ENCODE measurements around the gene MCC. TPM values are rescaled to one million over a fixed set of nuclear protein-coding genes. Genes with fewer than 3 reads are reported as not detected.

The MCC gene
- total RNA-seq, 1 experiment from 2014 or later, result 0.60 TPM

DNA sequence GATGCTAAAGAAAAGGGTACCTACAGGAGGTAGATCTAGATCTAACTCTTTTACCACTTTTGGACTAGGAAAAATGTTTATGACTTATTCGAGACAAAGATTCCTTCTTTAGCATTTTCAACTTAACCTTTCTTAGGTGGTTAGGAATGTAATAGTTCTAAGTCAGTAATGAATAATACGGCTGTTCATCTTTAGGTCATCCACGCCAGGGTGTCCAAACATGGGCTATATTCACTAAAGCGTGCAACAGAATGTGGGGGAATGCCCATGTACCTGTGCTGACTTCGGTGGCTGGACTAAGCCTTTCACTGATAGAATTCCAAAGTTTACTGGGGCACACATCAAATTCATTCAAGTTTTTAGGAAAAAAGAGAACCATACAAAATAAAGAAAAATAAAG is 218.2 kb downstream of the MCC start:
- ChIA-PET CTCF (no interaction called here), POLR2A (ENCODE audit: low non-redundant PET) (no interaction called here)
- intact Hi-C loops (cut with micrococcal nuclease; ENCODE audit: unreplicated experiment), result no loop called here
- H3K27ac ChIP-seq (ENCODE audit: low read depth, low read length, poor library complexity, severe bottlenecking), result no peak overlapping the region
- DNase-seq (ENCODE audit: low spot score), result no peak
- no peaks in the 10 kb centered on the region for H3K9me3 ChIP-seq (ENCODE audit: low read depth, low read length, poor library complexity, severe bottlenecking)
- H3K4me1 ChIP-seq (ENCODE audit: insufficient read depth, low read length, poor library complexity, severe bottlenecking), result no peaks in the 10 kb centered on the region
- H3K36me3 ChIP-seq (ENCODE audit: insufficient read depth, low read length, poor library complexity, severe bottlenecking), result no peaks in the 10 kb centered on the region
- no peak overlapping the region for H3K4me3 ChIP-seq (ENCODE audit: low read depth, low read length, poor library complexity, severe bottlenecking)
- no peaks in the 10 kb centered on the region for H3K27me3 ChIP-seq (replicated peaks; ENCODE audit: insufficient read depth, low read depth, low read length, poor library complexity)
- no peak for TF ChIP-seq EZH2 (IDR thresholded peaks at IDR 0.05; ENCODE audit: borderline replicate concordance, low read depth, low read length, poor library complexity, severe bottlenecking)
- TF ChIP-seq, protein P1, sequence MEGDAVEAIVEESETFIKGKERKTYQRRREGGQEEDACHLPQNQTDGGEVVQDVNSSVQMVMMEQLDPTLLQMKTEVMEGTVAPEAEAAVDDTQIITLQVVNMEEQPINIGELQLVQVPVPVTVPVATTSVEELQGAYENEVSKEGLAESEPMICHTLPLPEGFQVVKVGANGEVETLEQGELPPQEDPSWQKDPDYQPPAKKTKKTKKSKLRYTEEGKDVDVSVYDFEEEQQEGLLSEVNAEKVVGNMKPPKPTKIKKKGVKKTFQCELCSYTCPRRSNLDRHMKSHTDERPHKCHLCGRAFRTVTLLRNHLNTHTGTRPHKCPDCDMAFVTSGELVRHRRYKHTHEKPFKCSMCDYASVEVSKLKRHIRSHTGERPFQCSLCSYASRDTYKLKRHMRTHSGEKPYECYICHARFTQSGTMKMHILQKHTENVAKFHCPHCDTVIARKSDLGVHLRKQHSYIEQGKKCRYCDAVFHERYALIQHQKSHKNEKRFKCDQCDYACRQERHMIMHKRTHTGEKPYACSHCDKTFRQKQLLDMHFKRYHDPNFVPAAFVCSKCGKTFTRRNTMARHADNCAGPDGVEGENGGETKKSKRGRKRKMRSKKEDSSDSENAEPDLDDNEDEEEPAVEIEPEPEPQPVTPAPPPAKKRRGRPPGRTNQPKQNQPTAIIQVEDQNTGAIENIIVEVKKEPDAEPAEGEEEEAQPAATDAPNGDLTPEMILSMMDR (conservative IDR thresholded peaks at IDR 0.05; ENCODE audit: low read depth, low read length), result no peak
- BruUV-seq (replicated peaks), result no TSS peak

DNA sequence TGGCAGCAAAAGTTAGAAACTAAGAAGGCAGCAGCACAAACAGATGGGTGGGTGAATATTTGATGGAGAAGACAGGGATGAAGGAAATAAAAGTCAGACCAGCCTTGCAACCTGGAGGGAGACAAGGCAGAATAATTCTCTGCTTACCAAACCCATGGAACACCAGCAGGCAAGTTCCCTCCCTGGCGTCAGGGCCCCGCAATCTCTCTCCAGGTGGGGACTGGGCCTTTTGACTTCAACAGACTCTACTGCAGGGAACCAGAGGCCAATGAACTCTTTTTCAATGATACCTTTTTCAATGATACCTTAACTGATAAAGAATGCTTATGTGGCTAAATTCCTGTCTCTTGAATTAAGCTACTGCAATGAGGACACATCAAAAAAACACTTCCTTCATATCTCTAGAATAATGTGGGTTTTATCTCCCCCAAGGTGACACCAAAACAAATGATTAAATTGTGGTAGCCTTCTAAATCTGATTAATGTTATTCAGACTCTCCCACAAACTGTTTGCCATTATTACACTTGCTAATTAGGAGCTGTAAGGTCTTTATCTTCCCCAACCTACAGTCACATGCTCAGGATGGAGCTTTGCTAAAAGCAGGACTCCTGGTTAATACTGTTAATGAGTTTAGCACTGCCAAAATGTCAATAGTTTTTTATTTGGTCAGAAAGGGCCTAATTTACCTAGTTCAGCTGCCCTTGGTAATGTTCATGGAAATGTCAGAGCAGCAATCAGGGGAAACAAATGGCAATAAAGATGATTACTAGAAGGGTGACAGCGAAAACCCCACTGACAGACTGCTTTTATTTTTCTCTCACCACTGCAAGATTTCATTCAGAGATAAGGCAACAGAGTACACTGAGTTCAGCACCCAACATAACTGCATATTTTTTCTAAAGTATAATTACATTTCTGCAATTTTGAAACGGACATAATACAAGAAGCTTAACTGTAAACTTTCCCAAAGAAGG is 218.9 kb downstream of the MCC start:
- POLR2A ChIA-PET (ENCODE audit: low non-redundant PET), result no interaction called here
- TF ChIP-seq EZH2 (IDR thresholded peaks at IDR 0.05; ENCODE audit: borderline replicate concordance, low read depth, low read length, poor library complexity, severe bottlenecking), result no peak
- TF ChIP-seq, protein P1 (conservative IDR thresholded peaks at IDR 0.05; ENCODE audit: low read depth, low read length), result no peak
- no peaks in the 10 kb centered on the region for H3K9me3 ChIP-seq (ENCODE audit: low read depth, low read length, poor library complexity, severe bottlenecking)
- H3K36me3 ChIP-seq (ENCODE audit: insufficient read depth, low read length, poor library complexity, severe bottlenecking), result no peaks in the 10 kb centered on the region
- BruUV-seq (replicated peaks), result no TSS peak
- H3K27me3 ChIP-seq (replicated peaks; ENCODE audit: insufficient read depth, low read depth, low read length, poor library complexity), result no peaks in the 10 kb centered on the region
- CTCF ChIA-PET, result no interaction called here
- no peak overlapping the region for H3K27ac ChIP-seq (ENCODE audit: low read depth, low read length, poor library complexity, severe bottlenecking)
- H3K4me3 ChIP-seq (ENCODE audit: low read depth, low read length, poor library complexity, severe bottlenecking), result no peak overlapping the region
- H3K4me1 ChIP-seq (ENCODE audit: insufficient read depth, low read length, poor library complexity, severe bottlenecking), result no peaks in the 10 kb centered on the region
- no peak for DNase-seq (ENCODE audit: low spot score)
- intact Hi-C loops (cut with micrococcal nuclease; ENCODE audit: unreplicated experiment), result no loop called here

DNA sequence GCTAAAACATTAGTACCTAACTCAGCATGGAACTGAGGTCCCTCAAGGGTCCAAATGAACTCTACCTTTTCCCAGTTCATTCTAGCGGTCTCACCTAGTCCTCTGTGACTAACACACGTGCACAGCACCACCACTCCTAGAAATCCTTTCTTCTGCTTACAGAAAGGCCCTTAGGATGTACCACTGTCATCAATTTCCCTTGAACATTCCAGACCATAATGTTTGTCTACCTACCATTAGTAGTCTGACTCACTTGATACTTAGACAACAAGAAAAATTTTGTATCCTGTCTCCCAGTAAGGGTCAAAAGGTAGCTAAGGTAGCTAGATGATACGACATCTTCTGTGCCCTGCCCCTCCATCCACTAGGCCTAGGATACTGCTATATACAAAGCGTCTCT is 220.0 kb downstream of the MCC start:
- intact Hi-C loops (cut with micrococcal nuclease; ENCODE audit: unreplicated experiment), result no loop called here
- BruUV-seq (replicated peaks), result no TSS peak
- DNase-seq (ENCODE audit: low spot score), result no peak
- ChIA-PET POLR2A (ENCODE audit: low non-redundant PET) (no interaction called here), CTCF (no interaction called here)
- no peak overlapping the region for H3K4me3 ChIP-seq (ENCODE audit: low read depth, low read length, poor library complexity, severe bottlenecking)
- no peaks in the 10 kb centered on the region for H3K9me3 ChIP-seq (ENCODE audit: low read depth, low read length, poor library complexity, severe bottlenecking)
- H3K27ac ChIP-seq (ENCODE audit: low read depth, low read length, poor library complexity, severe bottlenecking), result no peak overlapping the region
- no peak for TF ChIP-seq EZH2 (IDR thresholded peaks at IDR 0.05; ENCODE audit: borderline replicate concordance, low read depth, low read length, poor library complexity, severe bottlenecking)
- TF ChIP-seq, protein P1 (conservative IDR thresholded peaks at IDR 0.05; ENCODE audit: low read depth, low read length), result no peak
- H3K36me3 ChIP-seq (ENCODE audit: insufficient read depth, low read length, poor library complexity, severe bottlenecking), result no peaks in the 10 kb centered on the region
- H3K27me3 ChIP-seq (replicated peaks; ENCODE audit: insufficient read depth, low read depth, low read length, poor library complexity), result no peaks in the 10 kb centered on the region
- H3K4me1 ChIP-seq (ENCODE audit: insufficient read depth, low read length, poor library complexity, severe bottlenecking), result no peaks in the 10 kb centered on the region

Data from A673 (cell line).